Spinal cord (tissue), 10 donors: Measurements from ENCODE around the gene KRTAP10-12. TPM values are rescaled to one million over a fixed set of nuclear protein-coding genes. Genes with fewer than 3 reads are reported as not detected.

ENCODE experiments used
- DNase-seq, 6 donors: peaks; one replicate each; pipeline versions ENCODE4 v3.0.0 to v3.0.0-alpha.2; 2013 to 2015; ENCODE audit warnings: low spot score in 6 of 6, low read depth in 4 of 6
- H3K27ac ChIP-seq: one replicate; pipeline ENCODE4 v1.5.1; 2013; ENCODE audit warnings: low read depth, low read length, control low read depth
- H3K27me3 ChIP-seq: one replicate; pipeline ENCODE4 v1.6.1; 2013; ENCODE audit warnings: low read length; ENCODE audit not compliant: control insufficient read depth, insufficient read depth
- H3K36me3 ChIP-seq: one replicate; pipeline ENCODE4 v1.6.1; 2013; ENCODE audit warnings: low read length; ENCODE audit not compliant: control insufficient read depth, insufficient read depth
- H3K4me1 ChIP-seq: one replicate; pipeline ENCODE4 v1.6.1; 2013; ENCODE audit warnings: low read length; ENCODE audit not compliant: control insufficient read depth, insufficient read depth
- H3K4me3 ChIP-seq: one replicate; pipeline ENCODE4 v1.5.1; 2013; ENCODE audit warnings: low read depth, low read length, control low read depth
- H3K9me3 ChIP-seq: one replicate; pipeline ENCODE4 v1.6.1; 2013; ENCODE audit warnings: low read length; ENCODE audit not compliant: control insufficient read depth, insufficient read depth
- WGBS: methylation state at CpG from one replicate; pipeline ENCODE4 v1.1.5; 2013; ENCODE audit warnings: missing lambda C conversion rate; ENCODE audit not compliant: insufficient coverage; 5-methylcytosine and 5-hydroxymethylcytosine counted together
- polyA plus RNA-seq, 2 donors: library from polyadenylated mRNA; unstranded; fragments of 120-200 nt; gene quantifications; one replicate each; pipeline ENCODE4 v1.2.1, GENCODE V29; 2013; ENCODE audit not compliant: insufficient read length in 2 of 2
- total RNA-seq, 2 donors: library from RNA; depleted of rRNA in 1 of 2; stranded (reverse); fragments of 120-200 nt in 1 of 2; fragments of >200 nt in 1 of 2; gene quantifications; one replicate each; pipeline versions ENCODE4 v1.2.3 to v1.2.4, GENCODE V29; 2013 to 2014
- donor health status: healthy.

Gene KRTAP10-12
- total and polyA plus RNA-seq, 4 donors, result not detected

DNA sequence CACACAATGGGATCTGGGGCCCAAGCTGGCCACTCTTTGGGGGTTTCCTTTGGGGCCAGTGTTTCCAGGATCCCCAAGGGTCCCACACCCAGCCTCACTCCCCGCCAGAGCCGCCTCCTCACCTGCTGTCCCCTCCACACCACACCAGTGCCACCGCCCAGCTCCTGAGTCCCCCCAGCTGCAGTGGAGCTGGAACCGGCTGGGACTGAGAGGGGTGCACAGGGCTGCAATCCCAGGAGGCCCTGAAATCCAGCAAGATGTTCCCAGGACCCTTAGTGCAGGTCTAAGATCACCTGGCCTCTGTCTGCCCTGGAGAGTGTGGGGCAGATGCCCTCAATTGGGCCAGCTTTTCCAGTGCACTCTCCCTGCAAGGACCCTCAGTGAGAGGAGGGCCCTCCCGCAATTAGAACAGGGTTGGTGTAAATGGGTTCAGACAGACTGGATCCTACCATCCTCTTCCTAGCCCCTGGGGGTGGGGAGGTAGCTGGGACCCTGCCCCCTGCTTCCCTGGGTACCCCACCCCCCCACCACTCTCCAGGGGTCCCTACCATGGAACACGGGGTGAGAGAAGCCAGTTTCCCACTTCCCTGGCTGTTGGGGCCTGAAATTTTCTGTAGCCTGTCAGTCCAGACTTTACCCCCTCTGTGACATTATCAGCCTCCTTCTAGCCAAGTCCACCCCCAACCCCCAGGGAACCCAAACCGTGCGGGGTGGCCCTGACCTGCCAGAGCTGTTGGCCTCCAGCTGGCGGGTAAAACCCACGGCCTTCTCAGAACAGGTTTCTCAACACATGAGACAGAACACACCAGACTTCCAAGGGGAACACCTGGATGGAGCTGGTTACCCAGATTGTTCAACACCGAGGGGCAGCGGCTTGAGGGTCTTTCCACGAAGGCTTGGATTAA lies 7.0 kb downstream of the KRTAP10-12 start:
- H3K4me1 ChIP-seq, result peaks cover 23% of the 10 kb centered on the region
- no peak for DNase-seq
- 42% methylated on average over 12 of the region's 13 CpGs for WGBS
- no peaks in the 10 kb centered on the region for H3K9me3 ChIP-seq
- no peak overlapping the region for H3K4me3 ChIP-seq
- H3K36me3 ChIP-seq, result no peaks in the 10 kb centered on the region
- H3K27ac ChIP-seq, result no peak overlapping the region
- peaks cover 68% of the 10 kb centered on the region for H3K27me3 ChIP-seq

GRCh38 chr21:44704636-44705001 lies 7.6 kb downstream of the KRTAP10-12 start:
- Histone ChIP-seq H3K4me3 (no peak overlapping the region), H3K9me3 (no peaks in the 10 kb centered on the region), H3K27ac (no peak overlapping the region), H3K36me3 (no peaks in the 10 kb centered on the region), H3K4me1 (peaks cover 29% of the 10 kb centered on the region), H3K27me3 (peaks cover 74% of the 10 kb centered on the region)
- DNase-seq, result no peak
- WGBS, result 13% methylated on average over 13 of the region's 13 CpGs

GRCh38 chr21:44706026-44706705 lies 9.2 kb downstream of the KRTAP10-12 start:
- Histone ChIP-seq H3K4me1 (peaks cover 44% of the 10 kb centered on the region), H3K27ac (no peak overlapping the region), H3K9me3 (no peaks in the 10 kb centered on the region), H3K4me3 (no peak overlapping the region), H3K36me3 (no peaks in the 10 kb centered on the region), H3K27me3 (peaks cover 81% of the 10 kb centered on the region)
- DNase-seq, result no peak
- 4% methylated on average over 53 of the region's 54 CpGs for WGBS

DNA sequence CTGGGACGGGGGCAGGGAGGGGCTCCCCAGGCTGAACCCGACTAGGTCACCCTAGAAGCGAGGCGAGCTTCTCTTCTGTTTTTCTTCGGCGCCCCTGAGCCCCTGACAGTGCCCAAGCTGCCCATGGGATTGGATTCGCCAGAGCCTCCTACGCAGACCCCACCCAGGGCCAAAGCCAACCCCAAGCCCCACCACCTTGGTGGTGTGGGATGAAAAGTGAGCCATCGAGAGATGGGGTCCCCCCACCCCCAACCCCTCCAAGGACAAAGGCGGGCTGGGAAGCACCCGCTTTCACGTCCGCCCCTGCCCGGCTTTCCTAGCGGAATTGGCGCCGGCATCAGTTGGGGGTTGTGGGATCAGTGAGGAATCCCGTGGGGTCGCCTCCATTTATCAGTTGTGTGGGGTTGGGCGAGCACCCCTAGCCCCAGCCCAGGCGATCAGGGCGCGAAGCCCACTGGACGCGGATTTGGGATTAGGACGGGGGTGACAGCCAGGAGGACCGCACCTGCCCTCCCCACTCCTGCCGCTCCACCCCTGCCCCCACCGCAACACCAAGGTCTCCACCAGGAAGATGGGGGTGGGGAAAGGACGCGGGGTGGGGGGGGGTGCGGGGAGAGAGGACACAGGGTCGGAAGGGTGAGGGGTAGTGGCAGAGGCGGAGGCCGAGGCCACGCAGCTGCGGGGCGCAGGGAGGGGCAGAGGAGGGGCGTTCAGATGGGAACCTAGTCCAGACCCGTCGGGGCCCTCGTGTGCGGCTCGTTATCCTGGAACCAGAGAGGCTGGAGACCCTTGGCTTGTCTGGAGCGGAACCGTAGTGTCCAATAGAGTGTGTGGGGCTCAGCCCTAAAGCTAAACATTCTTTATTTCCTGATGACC lies 10.0 kb downstream of the KRTAP10-12 start:
- Histone ChIP-seq H3K4me3 (no peak overlapping the region), H3K4me1 (peaks cover 52% of the 10 kb centered on the region), H3K27me3 (peaks cover 86% of the 10 kb centered on the region), H3K9me3 (no peaks in the 10 kb centered on the region), H3K27ac (no peak overlapping the region), H3K36me3 (no peaks in the 10 kb centered on the region)
- 2% methylated on average over 20 of the region's 46 CpGs for WGBS
- no peak for DNase-seq

- peaks cover 59% of the 10 kb centered on the region for H3K4me1 ChIP-seq
- no peak overlapping the region for H3K4me3 ChIP-seq
- H3K36me3 ChIP-seq, result no peaks in the 10 kb centered on the region
- peaks cover 91% of the 10 kb centered on the region for H3K27me3 ChIP-seq
- no peak overlapping the region for H3K27ac ChIP-seq
- WGBS, result 1% methylated on average over 10 of the region's 13 CpGs
- DNase-seq, result no peak
- H3K9me3 ChIP-seq, result no peaks in the 10 kb centered on the region
These were observed 11.4 kb downstream of the KRTAP10-12 start for GRCh38 chr21:44708213-44708865.

DNA sequence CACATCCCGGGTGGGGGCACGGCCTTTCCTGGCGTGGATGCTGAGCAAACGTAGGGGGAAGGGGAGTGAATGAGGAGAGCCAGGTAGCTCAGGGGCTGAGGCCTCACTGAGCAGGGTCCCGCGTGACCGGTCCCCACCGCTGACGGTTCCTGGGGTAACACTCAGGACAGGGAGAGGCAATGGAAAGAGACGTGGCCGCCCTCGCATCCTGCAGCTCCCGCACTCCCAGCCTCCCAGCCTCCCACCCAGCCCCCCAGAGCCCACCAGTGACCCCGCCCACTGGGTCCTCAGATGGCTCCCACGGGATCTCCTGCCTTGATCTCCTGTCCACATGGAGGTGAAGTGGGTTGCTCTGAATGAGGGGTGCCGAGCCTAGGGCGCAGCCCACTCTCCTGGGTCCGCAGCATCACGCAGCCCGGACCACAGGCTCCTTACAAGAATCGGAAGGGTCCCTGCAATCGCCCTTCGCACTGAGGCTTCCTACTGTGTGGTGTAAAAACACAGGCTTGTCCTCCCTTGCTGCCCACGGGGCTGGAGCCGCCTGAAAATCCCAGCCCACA lies 12.0 kb downstream of the KRTAP10-12 start:
- H3K4me3 ChIP-seq, result no peak overlapping the region
- no peaks in the 10 kb centered on the region for H3K36me3 ChIP-seq
- 3% methylated on average over 23 of the region's 25 CpGs for WGBS
- no peaks in the 10 kb centered on the region for H3K9me3 ChIP-seq
- no peak overlapping the region for H3K27ac ChIP-seq
- DNase-seq, result no peak
- peaks cover 91% of the 10 kb centered on the region for H3K27me3 ChIP-seq
- peaks cover 59% of the 10 kb centered on the region for H3K4me1 ChIP-seq

DNA sequence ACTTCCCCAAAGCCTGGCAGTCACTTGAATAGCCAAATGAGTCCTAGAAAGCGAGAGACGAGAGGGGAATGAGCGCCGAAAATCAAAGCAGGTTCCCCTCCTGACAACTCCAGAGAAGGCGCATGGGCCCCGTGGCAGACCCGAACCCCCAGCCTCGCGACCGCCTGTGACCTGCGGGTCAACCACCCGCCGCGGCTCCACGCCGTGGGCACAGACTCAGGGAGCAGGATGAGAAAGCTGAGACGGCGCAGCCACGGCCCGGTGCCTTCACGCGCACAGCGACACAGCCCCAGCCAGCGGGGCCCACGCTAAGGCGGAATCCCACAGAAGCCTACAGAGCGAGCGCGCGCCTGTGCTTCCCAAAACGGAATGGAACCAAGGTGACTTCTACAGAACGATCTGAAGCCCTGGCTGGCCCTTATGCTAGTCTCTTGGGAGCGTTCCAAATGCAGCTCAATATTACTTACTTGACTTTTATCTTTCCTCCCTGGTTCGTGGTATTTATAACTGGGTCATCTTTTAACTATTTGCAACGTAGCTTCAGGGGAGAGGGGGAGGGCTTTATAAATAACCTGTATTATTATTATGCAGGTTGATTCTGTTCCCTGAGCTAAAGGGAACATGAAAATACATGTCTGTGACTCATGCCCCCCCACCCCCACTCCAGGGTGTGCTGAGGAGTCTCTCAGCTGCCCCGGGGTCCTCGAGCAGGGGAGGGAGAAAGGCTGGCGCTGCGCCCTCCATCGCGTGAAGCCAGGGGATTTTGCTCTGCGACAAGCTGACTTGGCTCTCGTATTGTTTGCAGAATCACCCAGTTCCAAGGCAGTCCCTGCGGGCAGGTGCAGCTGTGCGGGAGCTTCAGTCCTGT lies 12.7 kb downstream of the KRTAP10-12 start:
- no peak overlapping the region for H3K27ac ChIP-seq
- peaks cover 86% of the 10 kb centered on the region for H3K27me3 ChIP-seq
- H3K36me3 ChIP-seq, result no peaks in the 10 kb centered on the region
- H3K9me3 ChIP-seq, result no peaks in the 10 kb centered on the region
- WGBS, result under 1% methylated on average over 40 of the region's 45 CpGs
- H3K4me3 ChIP-seq, result no peak overlapping the region
- H3K4me1 ChIP-seq, result peaks cover 59% of the 10 kb centered on the region
- peak in 2 of 6 donors; percentile 23 to 61 for DNase-seq

GRCh38 chr21:44710294-44710665 lies 13.3 kb downstream of the KRTAP10-12 start:
- no peak overlapping the region for H3K4me3 ChIP-seq
- H3K27ac ChIP-seq, result no peak overlapping the region
- H3K36me3 ChIP-seq, result no peaks in the 10 kb centered on the region
- WGBS, result 5% methylated on average over 12 of the region's 17 CpGs
- H3K4me1 ChIP-seq, result peaks cover 59% of the 10 kb centered on the region
- no peaks in the 10 kb centered on the region for H3K9me3 ChIP-seq
- DNase-seq, result no peak
- peaks cover 87% of the 10 kb centered on the region for H3K27me3 ChIP-seq
